ENCODE results near the gene TMEM132C. TPM values are rescaled to one million over a fixed set of nuclear protein-coding genes. Genes with fewer than 3 reads are reported as not detected.

Gene TMEM132C
- total and polyA plus RNA-seq, 2 of the 13 experiments (the other 11 are each of a cell fraction or from before 2014, with no cell fraction given) = not detected

GRCh38 chr12:128698301-128698972, 431.5 kb downstream of the TMEM132C start:
- in situ Hi-C loops (cut with HindIII; ENCODE audit: extremely low pct_ligation_motif_present, low pct_unique_long_range_greater_than_20kb) = no loop called here
- CTCF ChIA-PET (ENCODE audit: low intra/inter-chr PET ratio, low total read pairs) = no interaction called here
- no peak overlapping the region for H2AFZ ChIP-seq (ENCODE audit: low read length)
- H3K4me3 ChIP-seq (replicated peaks in 1 of 3; ENCODE audit: insufficient read depth in 1 of 3, low read depth in 2 of 3, low read length in 3 of 3) = no peak overlapping the region
- H3K79me2 ChIP-seq (ENCODE audit: insufficient read depth, low read length) = no peaks in the 10 kb centered on the region
- H3K27ac ChIP-seq (ENCODE audit: extremely low read length, insufficient read depth, low read length) = no peak overlapping the region
- H3K27me3 ChIP-seq (ENCODE audit: control insufficient read depth in 1 of 2, insufficient read depth in 2 of 2, low read length in 2 of 2) = no peaks in the 10 kb centered on the region; a peak in 2 of 5 replicates
- 11% methylated on average over 8 of the region's 12 CpGs for WGBS (ENCODE audit: low lambda C conversion rate)
- DNase-seq (ENCODE audit: low spot score) (no peak), ATAC-seq (no peak), FAIRE-seq (no peak)
- H3K9me3 ChIP-seq (ENCODE audit: low read length) = no peaks in the 10 kb centered on the region
- no peak overlapping the region for H3K4me2 ChIP-seq (ENCODE audit: low read depth, low read length)
- intact Hi-C loops (cut with micrococcal nuclease; ENCODE audit: unreplicated experiment) = no loop called here
- H4K20me1 ChIP-seq (ENCODE audit: insufficient read depth, low read length) = no peaks in the 10 kb centered on the region
- no peaks in the 10 kb centered on the region for H3K36me3 ChIP-seq (replicated peaks in 1 of 2; ENCODE audit: control insufficient read depth in 1 of 2, insufficient read depth in 2 of 2, low read length in 2 of 2)
- H3K9ac ChIP-seq (ENCODE audit: insufficient read depth, low read depth, low read length) = no peak overlapping the region
- no peak for TF ChIP-seq ARID2 (CRISPR knock-in tag; IDR thresholded peaks at IDR 0.05; ENCODE audit: borderline replicate concordance)
- BruUV-seq (replicated peaks) = no TSS peak
- no peaks in the 10 kb centered on the region for H3K4me1 ChIP-seq (ENCODE audit: insufficient read depth, low read length)
- POLR2A ChIA-PET = no interaction called here

GRCh38 chr12:128699106-128699505, 432.1 kb downstream of the TMEM132C start:
- H4K20me1 ChIP-seq (ENCODE audit: insufficient read depth, low read length) = no peaks in the 10 kb centered on the region
- DNase-seq (ENCODE audit: low spot score) (no peak), ATAC-seq (no peak), FAIRE-seq (no peak)
- H3K4me3 ChIP-seq (replicated peaks in 1 of 3; ENCODE audit: insufficient read depth in 1 of 3, low read depth in 2 of 3, low read length in 3 of 3) = no peak overlapping the region
- no peak overlapping the region for H3K9ac ChIP-seq (ENCODE audit: insufficient read depth, low read depth, low read length)
- H3K27ac ChIP-seq (ENCODE audit: extremely low read length, insufficient read depth, low read length) = no peak overlapping the region
- H3K79me2 ChIP-seq (ENCODE audit: insufficient read depth, low read length) = no peaks in the 10 kb centered on the region
- ChIA-PET POLR2A (no interaction called here), CTCF (ENCODE audit: low intra/inter-chr PET ratio, low total read pairs) (no interaction called here)
- H3K4me1 ChIP-seq (ENCODE audit: insufficient read depth, low read length) = no peaks in the 10 kb centered on the region
- BruUV-seq (replicated peaks) = no TSS peak
- H2AFZ ChIP-seq (ENCODE audit: low read length) = no peak overlapping the region
- no peak for TF ChIP-seq ZNF292 (CRISPR knock-in tag; IDR thresholded peaks at IDR 0.05; ENCODE audit: borderline replicate concordance, low read depth)
- TF ChIP-seq U2AF2 (IDR thresholded peaks at IDR 0.05; ENCODE audit: low read depth, low read length) = no peak
- TF ChIP-seq EZH2 (conservative IDR thresholded peaks at IDR 0.05; ENCODE audit: low read depth, low read length) = no peak
- no peak for TF ChIP-seq ZBTB26 (CRISPR knock-in tag; IDR thresholded peaks at IDR 0.05; ENCODE audit: borderline replicate concordance)
- no peak for TF ChIP-seq POLR2AphosphoS5 (IDR thresholded peaks at IDR 0.05; ENCODE audit: low read depth, low read length)
- no peak for TF ChIP-seq ZSCAN21 (CRISPR knock-in tag; IDR thresholded peaks at IDR 0.05; ENCODE audit: borderline replicate concordance)
- no peak for TF ChIP-seq ZBTB2 (CRISPR knock-in tag; IDR thresholded peaks at IDR 0.05; ENCODE audit: low read depth)
- no peak for TF ChIP-seq NFYC (CRISPR knock-in tag; IDR thresholded peaks at IDR 0.05)
- no peak for TF ChIP-seq ZNF713 (CRISPR knock-in tag; IDR thresholded peaks at IDR 0.05)
- TF ChIP-seq SP4 (CRISPR knock-in tag; IDR thresholded peaks at IDR 0.05) = no peak
- H3K36me3 ChIP-seq (replicated peaks in 1 of 2; ENCODE audit: control insufficient read depth in 1 of 2, insufficient read depth in 2 of 2, low read length in 2 of 2) = no peaks in the 10 kb centered on the region
- no CpG with 5 or more reads among the region's 4 CpGs for WGBS (ENCODE audit: low lambda C conversion rate)
- no peaks in the 10 kb centered on the region; a peak in 2 of 5 replicates for H3K27me3 ChIP-seq (ENCODE audit: control insufficient read depth in 1 of 2, insufficient read depth in 2 of 2, low read length in 2 of 2)
- intact Hi-C loops (cut with micrococcal nuclease; ENCODE audit: unreplicated experiment) = no loop called here
- no peak overlapping the region for H3K4me2 ChIP-seq (ENCODE audit: low read depth, low read length)
- H3K9me3 ChIP-seq (ENCODE audit: low read length) = no peaks in the 10 kb centered on the region
- in situ Hi-C loops (cut with HindIII; ENCODE audit: extremely low pct_ligation_motif_present, low pct_unique_long_range_greater_than_20kb) = no loop called here
